Activated CD8-positive, alpha-beta memory T cell treated with anti-CD3 and anti-CD28 coated beads, Interleukin-2, amount 50 U/mL, for 4 hours (primary cell): ENCODE measurements around the gene JAKMIP2.
"Not testable (repeated sequence)": the region's sequence is repeated elsewhere in the genome, so short reads cannot be mapped to it uniquely, and the experiment has no call there.

Experiments
- DNase-seq: peaks from one replicate; pipeline ENCODE4 v3.0.0-alpha.2; 2020

Gene JAKMIP2

DNA sequence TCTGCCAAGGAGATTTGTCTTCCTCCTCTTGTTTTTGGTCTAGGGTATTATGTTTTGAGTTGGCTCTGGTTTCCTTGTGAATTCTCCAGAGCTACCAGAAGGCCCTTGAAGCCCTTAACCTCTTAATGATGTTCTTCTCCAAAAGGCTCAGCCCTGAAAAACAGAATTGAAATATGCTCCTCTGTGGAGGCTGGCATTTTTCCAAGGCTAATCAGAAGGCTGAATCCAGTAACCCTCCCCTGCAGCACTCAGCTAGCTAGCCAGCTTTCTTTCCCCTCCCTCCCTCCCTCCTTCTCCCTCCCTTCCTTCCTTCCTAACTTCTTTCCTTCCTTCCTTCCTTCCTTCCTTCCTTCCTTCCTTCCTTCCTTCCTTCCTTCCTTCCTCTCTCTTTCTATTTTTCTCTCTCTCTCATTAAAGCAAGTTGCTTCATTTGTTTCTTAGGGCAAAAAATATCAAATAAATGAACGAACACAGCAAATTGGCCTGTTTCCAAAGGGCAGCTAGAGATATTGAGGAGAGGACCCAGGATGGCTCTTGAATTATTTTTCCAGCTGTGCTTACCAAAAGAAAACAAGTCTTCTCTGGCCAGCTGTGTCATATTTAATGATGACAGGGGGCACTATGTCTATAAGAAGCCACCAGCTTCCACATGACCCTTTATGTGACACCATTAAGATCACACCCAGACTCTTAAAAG is 38.7 kb downstream of the JAKMIP2 start:
- DNase-seq: no peak

DNA sequence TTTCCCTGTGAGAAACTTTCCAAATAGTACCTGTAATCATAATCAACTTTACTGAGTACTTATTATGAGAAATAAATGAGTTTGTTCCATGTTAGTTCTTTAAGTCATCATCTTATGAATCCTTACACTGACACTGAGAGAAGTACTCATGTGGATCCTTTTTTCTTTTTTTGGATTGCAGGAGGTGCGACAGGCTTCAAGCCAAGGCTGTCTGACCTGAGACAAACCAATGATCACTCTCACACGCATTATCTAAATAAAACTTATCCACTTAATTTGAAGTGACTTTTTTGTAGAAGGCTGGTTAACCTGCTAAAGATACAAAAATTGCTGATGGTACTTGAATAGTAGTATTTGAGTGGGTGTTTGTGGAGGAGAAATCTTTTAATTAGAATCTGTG is 39.5 kb downstream of the JAKMIP2 start:
- no peak for DNase-seq

GRCh38 chr5:147742151-147742550 is 40.4 kb downstream of the JAKMIP2 start:
- no peak for DNase-seq

- DNase-seq: no peak
Observed at GRCh38 chr5:147740864-147741263, 41.7 kb downstream of the JAKMIP2 start.

GRCh38 chr5:147737921-147738320 is 44.6 kb downstream of the JAKMIP2 start:
- no peak for DNase-seq

DNA sequence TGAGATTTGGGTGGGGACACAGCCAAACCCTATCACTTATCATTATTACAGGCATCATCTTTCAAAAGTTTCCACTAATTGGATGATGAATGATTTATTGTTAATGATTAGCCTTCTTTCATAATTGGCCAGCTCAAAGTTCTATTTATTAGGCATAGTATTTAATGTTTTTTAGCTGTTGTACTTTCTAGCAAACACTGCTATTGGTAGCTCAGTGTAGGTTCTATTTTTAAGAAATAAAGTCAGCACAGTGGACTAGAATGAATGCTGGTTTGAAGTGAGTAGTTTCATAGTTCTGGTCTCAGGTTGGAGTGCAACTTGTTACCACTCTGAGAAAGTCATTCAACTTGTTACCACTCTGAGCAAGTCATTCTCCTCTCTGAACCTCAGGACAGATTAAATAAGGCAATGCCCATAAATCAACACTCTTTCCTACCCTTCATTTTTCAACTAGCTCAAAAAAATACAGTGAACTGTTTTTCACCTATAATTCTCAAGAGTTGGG is 46.9 kb downstream of the JAKMIP2 start:
- DNase-seq: no peak

DNA sequence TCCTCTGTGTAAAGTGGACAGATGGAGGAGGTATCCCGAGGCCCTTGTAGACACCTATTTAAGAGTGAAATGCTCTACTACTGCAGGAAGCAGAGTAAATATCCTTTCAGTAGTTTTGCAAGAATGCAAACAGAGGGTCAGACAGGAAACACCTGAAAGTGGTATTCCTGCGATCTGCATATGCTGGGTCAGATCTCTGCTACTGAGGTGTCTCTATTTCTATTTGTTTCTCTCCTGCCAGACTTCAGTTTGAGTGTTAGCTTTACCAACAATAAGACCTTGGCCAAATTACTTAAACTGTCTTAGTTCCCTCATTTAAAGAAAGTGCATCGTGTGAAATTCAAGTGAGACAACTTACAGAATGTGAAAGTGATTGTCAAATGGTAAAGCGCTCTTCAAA is 47.6 kb downstream of the JAKMIP2 start:
- DNase-seq: no peak

DNA sequence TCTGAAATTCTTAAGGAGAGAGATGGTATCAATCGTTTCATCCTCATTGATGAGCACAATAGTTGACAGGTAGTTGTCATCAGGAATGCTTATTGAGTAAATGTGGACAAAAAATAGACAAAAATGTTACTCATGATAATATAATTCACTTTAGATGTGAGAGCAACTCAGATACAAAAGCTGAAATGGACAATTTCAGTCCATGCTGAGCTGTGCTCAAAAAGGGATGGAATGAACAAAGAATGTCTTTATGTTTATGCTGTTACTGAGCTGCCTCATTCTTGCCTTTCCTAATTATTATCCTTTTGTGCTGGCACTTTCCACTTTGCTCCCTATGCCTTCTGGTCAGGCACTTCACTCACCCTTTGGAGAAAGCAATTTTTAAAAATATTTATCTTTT is 49.5 kb downstream of the JAKMIP2 start:
- DNase-seq: no peak

- no peak for DNase-seq
Observed at GRCh38 chr5:147732291-147732883, 50.1 kb downstream of the JAKMIP2 start.

DNA sequence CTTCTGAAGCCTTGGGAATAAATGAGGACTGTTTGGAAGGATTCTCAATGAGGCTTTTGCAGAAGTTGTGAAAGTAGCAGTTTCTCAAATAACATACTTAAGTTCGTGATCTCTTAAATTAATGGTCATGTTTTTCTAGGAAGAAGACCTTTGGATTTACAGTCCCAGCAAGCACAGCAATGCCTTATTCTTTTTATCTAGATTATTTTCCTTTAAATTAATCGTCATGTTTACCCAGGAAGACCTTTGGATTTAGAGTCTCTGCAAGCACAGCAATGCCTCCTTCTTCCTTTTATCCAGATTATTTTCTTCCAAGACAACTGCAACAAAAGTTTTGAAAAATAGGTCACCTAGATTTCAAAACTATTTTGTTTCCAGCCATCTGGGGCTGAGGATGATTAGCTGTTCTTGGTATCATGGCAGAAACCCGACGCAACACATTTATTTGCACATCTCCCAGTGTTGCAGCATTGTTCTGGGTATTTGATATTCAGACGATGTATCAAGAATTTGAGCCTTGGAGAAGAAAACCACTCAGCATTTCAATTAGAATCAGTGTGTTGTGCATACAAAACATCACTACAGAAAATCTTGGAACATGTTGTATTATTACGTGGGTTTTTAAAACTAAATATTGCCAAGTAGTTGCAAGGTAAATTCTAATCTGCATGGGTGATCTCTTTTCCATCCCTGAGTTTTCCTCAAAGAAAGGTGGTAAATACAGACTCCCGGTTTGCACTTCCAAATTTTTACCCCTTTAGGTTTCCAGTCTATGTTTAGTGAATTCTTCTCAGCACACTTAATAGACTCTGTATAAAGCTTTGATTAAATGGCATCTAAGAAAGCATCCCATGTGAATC is 50.9 kb downstream of the JAKMIP2 start:
- no peak for DNase-seq

DNA sequence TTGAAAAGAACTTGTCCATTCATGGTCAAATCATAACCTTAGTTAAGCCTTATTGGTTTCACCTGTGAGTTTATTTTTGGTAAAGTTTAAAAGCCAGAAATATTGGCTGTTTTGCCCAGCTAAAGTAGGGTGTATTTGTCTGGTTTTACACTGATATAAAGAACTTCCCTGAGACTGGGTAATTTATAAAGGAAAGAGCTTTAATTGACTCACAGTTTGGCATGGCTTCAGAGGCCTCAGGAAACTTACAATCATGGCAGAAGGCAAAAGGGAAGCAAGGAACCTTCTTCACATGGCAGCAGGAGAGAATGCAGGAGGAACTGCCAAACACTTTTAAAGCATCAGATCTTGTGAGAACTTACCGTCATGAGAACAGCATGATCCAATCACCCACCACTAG is 55.3 kb downstream of the JAKMIP2 start:
- DNase-seq: no peak

GRCh38 chr5:147721191-147721960 is 61.2 kb downstream of the JAKMIP2 start:
- DNase-seq: not testable (repeated sequence)

DNA sequence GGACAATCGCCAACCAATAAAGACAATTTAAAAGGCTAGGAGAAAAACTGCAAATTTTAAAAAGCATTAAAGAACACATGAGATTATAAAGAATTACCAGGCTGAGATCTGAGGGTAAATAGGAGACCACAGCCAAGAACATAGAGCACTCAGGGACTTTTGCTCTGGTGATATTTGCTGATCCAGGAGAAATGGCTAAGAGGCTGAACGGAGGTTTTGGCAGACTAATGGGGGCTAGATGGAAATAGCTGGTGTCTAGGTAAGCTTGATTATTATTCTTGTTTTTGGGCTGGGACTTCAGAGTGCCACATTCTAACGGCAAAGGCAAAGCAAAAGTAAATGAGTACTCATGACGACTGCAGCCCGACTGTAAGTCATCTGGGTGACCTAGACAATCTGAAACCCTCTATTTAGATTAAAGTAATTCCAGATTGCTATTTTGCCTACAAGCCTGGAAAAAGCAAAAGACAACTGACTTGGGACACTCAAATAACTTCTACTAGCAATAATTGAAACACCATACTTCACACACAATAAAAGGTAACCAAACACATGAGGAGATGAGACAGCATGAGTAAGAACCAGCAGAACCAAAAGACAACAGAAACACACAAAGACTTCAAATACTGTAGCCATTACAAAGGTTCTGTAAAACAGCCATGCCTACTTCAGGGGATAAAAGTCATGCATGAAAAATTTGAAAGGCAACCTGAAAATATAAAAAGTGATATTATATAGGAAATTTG is 68.8 kb downstream of the JAKMIP2 start:
- no peak for DNase-seq

- DNase-seq: no peak
Observed at GRCh38 chr5:147712598-147712997, 69.9 kb downstream of the JAKMIP2 start.

GRCh38 chr5:147712019-147712418 is 70.5 kb downstream of the JAKMIP2 start:
- DNase-seq: no peak

GRCh38 chr5:147711019-147711418 is 71.5 kb downstream of the JAKMIP2 start:
- DNase-seq: no peak

GRCh38 chr5:147708708-147709107 is 73.8 kb downstream of the JAKMIP2 start:
- DNase-seq: no peak

GRCh38 chr5:147704544-147704943 is 78.0 kb downstream of the JAKMIP2 start:
- no peak for DNase-seq

GRCh38 chr5:147701468-147701867 is 81.1 kb downstream of the JAKMIP2 start:
- no peak for DNase-seq

GRCh38 chr5:147699496-147700088 is 82.9 kb downstream of the JAKMIP2 start:
- DNase-seq: no peak

DNA sequence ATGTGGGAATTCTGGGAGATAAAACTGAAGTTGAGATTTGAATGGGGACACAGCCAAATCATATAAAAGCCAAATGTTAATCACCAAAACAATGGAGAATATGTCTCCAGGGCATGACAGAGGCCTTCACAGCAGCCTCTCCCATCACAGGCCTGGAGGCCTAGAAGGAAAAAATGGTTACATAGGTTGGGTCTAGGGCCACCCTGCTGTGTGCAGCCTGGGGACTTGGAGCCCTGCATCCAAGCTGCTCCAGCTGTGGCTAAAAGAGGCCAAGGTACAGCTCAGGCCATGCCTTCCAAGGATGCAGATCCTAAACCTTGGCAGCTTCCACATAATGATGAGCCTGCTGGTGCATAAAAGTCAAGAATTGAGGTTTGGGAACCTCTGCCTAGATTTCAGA is 85.1 kb downstream of the JAKMIP2 start:
- DNase-seq: no peak

DNA sequence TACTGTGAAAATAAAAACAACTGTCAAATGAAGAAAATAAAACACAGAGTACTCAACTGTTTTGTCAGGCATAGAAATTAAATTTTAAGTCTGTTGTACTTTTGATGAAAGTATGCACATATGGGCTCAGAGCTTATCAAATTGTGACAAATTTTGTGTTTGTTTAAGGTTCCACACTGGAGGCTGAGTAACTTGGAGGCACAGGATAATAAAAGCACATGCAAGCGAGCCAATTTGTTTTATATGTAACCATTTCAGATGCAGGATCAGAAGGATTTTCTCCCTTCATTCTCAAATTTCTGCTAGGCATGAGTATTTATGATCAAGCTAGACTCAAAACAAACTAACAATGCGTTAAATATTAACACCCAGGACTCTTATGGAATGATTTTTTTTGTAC is 87.8 kb downstream of the JAKMIP2 start:
- DNase-seq: no peak
